Sigmoid colon (tissue), 7 donors: ENCODE measurements around the gene TEX52. TPM values are rescaled to one million over a fixed set of nuclear protein-coding genes. Genes with fewer than 3 reads are reported as not detected.

ENCODE experiments used
- DNase-seq: peaks from one replicate; pipeline ENCODE4 v3.0.0-alpha.2; 2019
- H3K27ac ChIP-seq, 4 donors: fragments of 200-600 bp; sonication (generic); one replicate each; pipeline ENCODE4 v1.5.1; 2016 to 2019; ENCODE audit warnings: mild to moderate bottlenecking in 1 of 4
- H3K27me3 ChIP-seq, 3 donors: fragments of 200-600 bp; sonication (generic); one replicate each; pipeline ENCODE4 v1.5.1; 2019; ENCODE audit warnings: mild to moderate bottlenecking in 1 of 3
- H3K36me3 ChIP-seq, 4 donors: fragments of 200-600 bp; sonication (generic); one replicate each; pipeline ENCODE4 v1.5.1; 2016 to 2019
- H3K4me1 ChIP-seq, 4 donors: fragments of 200-600 bp; sonication (generic); one replicate each; pipeline ENCODE4 v1.5.1; 2017 to 2019
- H3K4me3 ChIP-seq, 4 donors: fragments of 200-600 bp; sonication (generic); one replicate each; pipeline ENCODE4 v1.5.1; 2017 to 2019; ENCODE audit warnings: mild to moderate bottlenecking in 2 of 4, moderate library complexity in 1 of 4
- H3K9me3 ChIP-seq, 4 donors: fragments of 200-600 bp in 3 of 4; sonication (generic) in 3 of 4; one replicate each; pipeline versions ENCODE4 v1.5.1 to v1.6.1; 2013 to 2019
- CTCF ChIP-seq, 4 experiments: fragments of 450-650 bp in 3 of 4; fragments of 200-600 bp in 1 of 4; IDR thresholded peaks; one replicate each; pipeline ENCODE4 v1.5.1; 2016 to 2019; ENCODE audit warnings: antibody characterized with exemption in 4 of 4, mild to moderate bottlenecking in 3 of 4, moderate library complexity in 2 of 4
- EP300 ChIP-seq, 4 donors: sonication (generic); formaldehyde crosslinking; IDR thresholded peaks; one replicate each; pipeline ENCODE4 v1.6.1; 2017; ENCODE audit warnings: antibody characterized with exemption in 4 of 4
- POLR2A ChIP-seq, 2 donors: fragments of 450-650 bp; IDR thresholded peaks; one replicate each; pipeline ENCODE4 v1.6.1; 2016; ENCODE audit warnings: antibody characterized with exemption in 2 of 2, mild to moderate bottlenecking in 2 of 2, moderate library complexity in 2 of 2
- POLR2AphosphoS5 ChIP-seq, 4 donors: sonication (generic); formaldehyde crosslinking; IDR thresholded peaks; one replicate each; pipeline ENCODE4 v1.6.1; 2017; ENCODE audit warnings: antibody characterized with exemption in 4 of 4
- WGBS, 2 donors: extraction: QIAGEN DNeasy Blood & Tissue Kit; methylation state at CpG; one replicate each; pipeline ENCODE4 v1.1.7; 2013; 5-methylcytosine and 5-hydroxymethylcytosine counted together
- intact Hi-C: fragments of 100-400 bp; cut with DNase I; formaldehyde crosslinking; loops from one replicate; pipeline ENCODE4 v1.15.1; 2023
- polyA plus RNA-seq, 3 donors: library from polyadenylated mRNA; stranded (reverse); fragments of 200-250 nt; gene quantifications; one replicate each; pipeline ENCODE4 v1.2.3, GENCODE V29; 2013
- total RNA-seq, 4 donors: library from RNA; depleted of rRNA; stranded (reverse); fragments of >200 nt; gene quantifications; one replicate each; pipeline ENCODE4 v1.1.0, GENCODE V29; 2016
- donor health status: healthy with polysubstance abuse.
- donor health status: Bipolar disorder and iron deficiency.
- donor health status: healthy.

Gene TEX52
- total and polyA plus RNA-seq, 7 donors: not detected

- intact Hi-C loops: no loop called here
- H3K9me3 ChIP-seq: no peaks in the 10 kb centered on the region
- no peak overlapping the region for H3K27ac ChIP-seq
- peaks cover 0 to 5% (median 0%) of the 10 kb centered on the region in 4 donors for H3K4me1 ChIP-seq
- TF ChIP-seq CTCF (IDR thresholded peaks at IDR 0.05): no peak
- no peak for TF ChIP-seq POLR2AphosphoS5 (IDR thresholded peaks at IDR 0.05)
- TF ChIP-seq EP300 (IDR thresholded peaks at IDR 0.05): no peak
- no peak for TF ChIP-seq POLR2A (IDR thresholded peaks at IDR 0.05)
- DNase-seq: no peak
- no peaks in the 10 kb centered on the region for H3K27me3 ChIP-seq
- H3K36me3 ChIP-seq: no peaks in the 10 kb centered on the region
- 88 to 92% methylated on average over 2 of the region's 2 CpGs for WGBS, 2 donors
- no peak overlapping the region for H3K4me3 ChIP-seq
Measured at GRCh38 chr12:2858334-2858733, 1.5 kb upstream of the TEX52 start.

- Histone ChIP-seq H3K27me3 (no peaks in the 10 kb centered on the region), H3K4me3 (no peak overlapping the region), H3K9me3 (no peaks in the 10 kb centered on the region), H3K4me1 (peaks cover 0 to 5% (median 0%) of the 10 kb centered on the region in 4 donors), H3K36me3 (no peaks in the 10 kb centered on the region), H3K27ac (no peak overlapping the region)
- WGBS, 2 donors: 95% methylated on average over 7 of the region's 7 CpGs
- TF ChIP-seq POLR2AphosphoS5 (IDR thresholded peaks at IDR 0.05) (no peak), CTCF (IDR thresholded peaks at IDR 0.05) (no peak), EP300 (IDR thresholded peaks at IDR 0.05) (no peak), POLR2A (IDR thresholded peaks at IDR 0.05) (no peak)
- no peak for DNase-seq
- intact Hi-C loops: no loop called here
Measured at GRCh38 chr12:2857576-2857975, 737 bp upstream of the TEX52 start.

- Histone ChIP-seq H3K4me1 (peaks cover 0 to 5% (median 0%) of the 10 kb centered on the region in 4 donors), H3K4me3 (no peak overlapping the region), H3K36me3 (no peaks in the 10 kb centered on the region), H3K27me3 (no peaks in the 10 kb centered on the region), H3K27ac (no peak overlapping the region), H3K9me3 (no peaks in the 10 kb centered on the region)
- intact Hi-C loops: no loop called here
- 89 to 95% methylated on average over 3 of the region's 3 CpGs for WGBS, 2 donors
- DNase-seq: no peak
- TF ChIP-seq CTCF (IDR thresholded peaks at IDR 0.05) (no peak), POLR2AphosphoS5 (IDR thresholded peaks at IDR 0.05) (no peak), POLR2A (IDR thresholded peaks at IDR 0.05) (no peak), EP300 (IDR thresholded peaks at IDR 0.05) (no peak)
Measured at GRCh38 chr12:2856051-2856450, 788 bp downstream of the TEX52 start.

- TF ChIP-seq POLR2A (IDR thresholded peaks at IDR 0.05) (no peak), CTCF (IDR thresholded peaks at IDR 0.05) (no peak), EP300 (IDR thresholded peaks at IDR 0.05) (no peak), POLR2AphosphoS5 (IDR thresholded peaks at IDR 0.05) (no peak)
- WGBS, 2 donors: 38 to 82% methylated on average over 7 of the region's 7 CpGs
- H3K4me3 ChIP-seq: no peak overlapping the region
- no peaks in the 10 kb centered on the region for H3K27me3 ChIP-seq
- no peaks in the 10 kb centered on the region for H3K9me3 ChIP-seq
- peaks cover 0 to 5% (median 0%) of the 10 kb centered on the region in 4 donors for H3K4me1 ChIP-seq
- DNase-seq: no peak
- H3K36me3 ChIP-seq: no peaks in the 10 kb centered on the region
- intact Hi-C loops: no loop called here
- no peak overlapping the region for H3K27ac ChIP-seq
Measured at GRCh38 chr12:2855546-2855945, 1.3 kb downstream of the TEX52 start.
